Colonic mucosa (tissue), 4 donors: ENCODE results near the gene LHFPL2. TPM values are rescaled to one million over a fixed set of nuclear protein-coding genes. Genes with fewer than 3 reads are reported as not detected.

Experiments
- DNase-seq: peaks from one replicate; pipeline ENCODE4 v3.0.0-alpha.2; 2020
- H3K27ac ChIP-seq: fragments of 200-600 bp; one replicate; pipeline ENCODE4 v1.8.0; 2021
- H3K27me3 ChIP-seq: fragments of 200-600 bp; one replicate; pipeline ENCODE4 v1.8.0; 2021
- H3K36me3 ChIP-seq: fragments of 200-600 bp; one replicate; pipeline ENCODE4 v1.8.0; 2021
- H3K4me1 ChIP-seq: fragments of 200-600 bp; one replicate; pipeline ENCODE4 v1.8.0; 2021; ENCODE audit warnings: mild to moderate bottlenecking
- H3K4me3 ChIP-seq: fragments of 200-600 bp; one replicate; pipeline ENCODE4 v1.8.0; 2021
- H3K9ac ChIP-seq, 2 donors: one replicate each; pipeline ENCODE4 v1.7.0; 2013; ENCODE audit warnings: control low read depth in 2 of 2, low read depth in 2 of 2, low read length in 2 of 2
- H3K9me3 ChIP-seq: fragments of 200-600 bp; one replicate; pipeline ENCODE4 v1.8.0; 2021
- intact Hi-C: fragments of 100-400 bp; cut with DNase I; formaldehyde crosslinking; loops from one replicate; pipeline ENCODE4 v1.14.1; 2022
- total RNA-seq, 2 donors: library from RNA; stranded (reverse); fragmentation: NEBNext Ultra II Directional in 1 of 2; extraction: Animal tissue kit (Norgen Biotek cat#: 25700) in 1 of 2; gene quantifications; one replicate each; pipeline ENCODE4 v1.2.1, GENCODE V29; 2021
- TF ChIP-seq, protein P1 (sequence below): fragments of 200-600 bp; IDR thresholded peaks from one replicate; pipeline ENCODE4 v1.8.0; 2022; ENCODE audit warnings: antibody characterized with exemption, mild to moderate bottlenecking
- donor health status: healthy.
- donor health status: DM: no; HTN: no; CAD: no.
- donor health status: DM: no; HTN: no; CAD: no.

Gene LHFPL2
- total RNA-seq, 2 donors from 2014 or later: 35.5 to 39.2 TPM

DNA sequence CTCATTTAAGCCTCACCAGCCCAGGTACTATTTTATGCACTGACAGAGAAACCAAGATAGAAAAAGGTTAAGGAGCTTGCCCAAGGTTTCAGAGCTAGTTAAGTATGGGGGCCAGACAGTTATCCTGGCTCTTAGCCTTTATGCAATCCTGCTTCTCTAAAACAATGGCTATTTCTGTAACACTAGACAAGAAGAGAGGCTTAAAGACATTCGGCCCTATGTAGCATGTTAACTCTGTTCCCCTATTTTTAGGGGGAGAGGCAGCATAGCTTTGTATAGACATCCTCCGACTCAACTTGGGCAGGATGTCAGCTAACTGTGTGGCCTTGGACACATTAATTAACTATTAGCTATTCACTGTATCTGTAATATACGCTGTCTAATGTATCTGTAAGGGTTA lies 54.6 kb downstream of the LHFPL2 start:
- intact Hi-C loops: no loop called here
- H3K36me3 ChIP-seq: no peaks in the 10 kb centered on the region
- H3K9ac ChIP-seq: no peak overlapping the region
- H3K4me3 ChIP-seq: no peak overlapping the region
- no peaks in the 10 kb centered on the region for H3K9me3 ChIP-seq
- H3K27ac ChIP-seq: peak overlapping the region; percentile 75
- no peaks in the 10 kb centered on the region for H3K27me3 ChIP-seq
- DNase-seq: no peak
- peaks cover 7% of the 10 kb centered on the region for H3K4me1 ChIP-seq
- TF ChIP-seq, protein P1, sequence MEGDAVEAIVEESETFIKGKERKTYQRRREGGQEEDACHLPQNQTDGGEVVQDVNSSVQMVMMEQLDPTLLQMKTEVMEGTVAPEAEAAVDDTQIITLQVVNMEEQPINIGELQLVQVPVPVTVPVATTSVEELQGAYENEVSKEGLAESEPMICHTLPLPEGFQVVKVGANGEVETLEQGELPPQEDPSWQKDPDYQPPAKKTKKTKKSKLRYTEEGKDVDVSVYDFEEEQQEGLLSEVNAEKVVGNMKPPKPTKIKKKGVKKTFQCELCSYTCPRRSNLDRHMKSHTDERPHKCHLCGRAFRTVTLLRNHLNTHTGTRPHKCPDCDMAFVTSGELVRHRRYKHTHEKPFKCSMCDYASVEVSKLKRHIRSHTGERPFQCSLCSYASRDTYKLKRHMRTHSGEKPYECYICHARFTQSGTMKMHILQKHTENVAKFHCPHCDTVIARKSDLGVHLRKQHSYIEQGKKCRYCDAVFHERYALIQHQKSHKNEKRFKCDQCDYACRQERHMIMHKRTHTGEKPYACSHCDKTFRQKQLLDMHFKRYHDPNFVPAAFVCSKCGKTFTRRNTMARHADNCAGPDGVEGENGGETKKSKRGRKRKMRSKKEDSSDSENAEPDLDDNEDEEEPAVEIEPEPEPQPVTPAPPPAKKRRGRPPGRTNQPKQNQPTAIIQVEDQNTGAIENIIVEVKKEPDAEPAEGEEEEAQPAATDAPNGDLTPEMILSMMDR: no peak

DNA sequence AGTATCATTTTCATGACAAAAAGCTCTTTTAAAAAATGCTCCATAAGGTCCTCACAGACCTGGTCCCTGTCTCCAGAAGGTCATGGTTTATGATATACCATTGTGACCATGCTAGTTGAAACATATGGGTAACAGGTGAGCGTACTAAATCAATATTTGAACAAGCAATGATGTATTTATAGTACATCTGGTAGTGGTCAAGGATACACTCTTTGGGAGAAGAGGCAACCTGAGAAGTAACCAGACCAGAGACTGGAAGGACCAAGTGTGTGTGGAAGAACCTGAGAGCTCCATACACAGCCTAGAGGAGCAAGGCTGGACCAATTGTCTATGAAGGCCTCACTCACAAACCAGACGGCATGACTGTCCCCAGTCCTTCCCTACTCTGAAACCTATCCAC lies 55.1 kb downstream of the LHFPL2 start:
- DNase-seq: no peak
- no peaks in the 10 kb centered on the region for H3K36me3 ChIP-seq
- H3K4me1 ChIP-seq: peaks cover 7% of the 10 kb centered on the region
- H3K9ac ChIP-seq: no peak overlapping the region
- no peaks in the 10 kb centered on the region for H3K27me3 ChIP-seq
- intact Hi-C loops: no loop called here
- H3K4me3 ChIP-seq: no peak overlapping the region
- TF ChIP-seq, protein P1: no peak
- no peak overlapping the region for H3K27ac ChIP-seq
- no peaks in the 10 kb centered on the region for H3K9me3 ChIP-seq

GRCh38 chr5:78592735-78593386 lies 55.7 kb downstream of the LHFPL2 start:
- H3K4me3 ChIP-seq: no peak overlapping the region
- H3K27ac ChIP-seq: no peak overlapping the region
- peaks cover 7% of the 10 kb centered on the region for H3K4me1 ChIP-seq
- no peaks in the 10 kb centered on the region for H3K36me3 ChIP-seq
- no peak overlapping the region for H3K9ac ChIP-seq
- H3K9me3 ChIP-seq: no peaks in the 10 kb centered on the region
- no peak for DNase-seq
- TF ChIP-seq, protein P1: no peak
- intact Hi-C loops: no loop called here
- H3K27me3 ChIP-seq: no peaks in the 10 kb centered on the region

GRCh38 chr5:78591972-78592700 lies 56.4 kb downstream of the LHFPL2 start:
- H3K27me3 ChIP-seq: no peaks in the 10 kb centered on the region
- intact Hi-C loops: no loop called here
- H3K4me1 ChIP-seq: peaks cover 7% of the 10 kb centered on the region
- H3K36me3 ChIP-seq: no peaks in the 10 kb centered on the region
- H3K9me3 ChIP-seq: no peaks in the 10 kb centered on the region
- peak overlapping the region in 1 of 2 donors; percentile 28 for H3K9ac ChIP-seq
- H3K27ac ChIP-seq: no peak overlapping the region
- H3K4me3 ChIP-seq: no peak overlapping the region
- TF ChIP-seq, protein P1: no peak
- no peak for DNase-seq

DNA sequence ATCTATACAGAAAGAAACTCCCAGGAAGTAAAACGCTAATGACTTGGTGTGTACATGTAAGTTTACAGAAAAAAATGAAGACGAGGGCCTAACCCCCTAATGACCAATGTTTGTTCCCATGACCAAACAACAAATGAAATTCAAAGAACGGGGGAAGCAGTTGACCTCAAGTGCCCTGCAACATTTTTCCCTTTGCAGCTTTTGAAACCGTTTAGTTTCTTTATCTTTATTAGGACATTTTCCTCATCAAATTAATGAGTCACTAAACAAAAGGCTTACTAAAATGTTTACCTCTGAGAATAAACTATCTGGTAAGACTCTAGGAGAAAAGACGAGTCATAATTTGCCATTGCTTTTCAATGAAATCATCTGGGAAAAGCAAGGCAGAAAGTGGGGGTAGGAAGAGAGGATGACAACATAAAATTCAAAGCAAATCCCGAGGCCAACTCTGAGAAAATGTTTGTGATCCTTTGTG lies 57.4 kb downstream of the LHFPL2 start:
- intact Hi-C loops: no loop called here
- TF ChIP-seq, protein P1: no peak
- Histone ChIP-seq H3K4me3 (no peak overlapping the region), H3K9me3 (no peaks in the 10 kb centered on the region), H3K4me1 (peaks cover 7% of the 10 kb centered on the region), H3K9ac (no peak overlapping the region), H3K27ac (no peak overlapping the region), H3K36me3 (no peaks in the 10 kb centered on the region), H3K27me3 (no peaks in the 10 kb centered on the region)
- DNase-seq: no peak
